ENCODE data around the gene NEK9.
"Not testable (repeated sequence)": the region's sequence is repeated elsewhere in the genome, so short reads cannot be mapped to it uniquely, and the experiment has no call there.

NEK9 gene

DNA sequence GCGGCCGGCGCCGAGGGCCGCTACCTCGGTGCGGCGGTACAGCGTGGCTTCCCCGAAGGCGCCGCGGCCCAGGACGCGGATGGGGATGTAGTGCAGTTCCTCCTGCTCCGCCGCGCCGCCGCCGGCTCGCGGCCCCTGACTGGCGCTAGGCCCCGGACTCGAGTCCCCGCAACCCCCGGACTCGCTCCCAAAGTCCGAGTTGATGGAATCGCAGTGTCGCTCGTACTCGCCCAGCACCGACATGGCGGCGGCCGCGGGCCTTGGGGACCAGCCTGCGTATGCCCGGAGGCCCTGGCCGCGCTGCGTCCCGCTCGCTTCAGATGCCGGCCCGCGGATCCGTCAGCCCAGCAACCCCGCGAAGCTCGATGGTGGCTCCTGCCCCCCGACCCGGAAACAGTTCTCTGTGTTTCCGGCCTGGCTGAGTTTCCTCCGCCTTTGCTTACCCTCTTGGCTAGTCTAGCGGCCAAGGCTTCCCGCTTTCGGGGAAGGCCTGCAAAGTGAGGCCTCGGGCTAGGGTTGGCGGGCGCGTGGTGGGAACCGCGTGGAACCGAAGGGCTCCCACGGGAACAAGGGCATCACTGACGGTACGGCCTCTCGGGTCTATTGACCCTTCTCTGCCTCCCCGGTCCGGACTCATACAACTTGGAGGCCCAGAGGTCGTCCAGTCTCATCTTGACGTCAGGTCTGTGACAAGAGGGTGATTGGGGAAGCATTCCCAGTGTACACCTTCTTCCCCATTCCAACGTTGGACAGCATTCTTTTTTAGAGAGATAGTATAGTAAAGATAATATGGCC lies at the start of gene NEK9:
TSS of gene NEK9 (minus strand) at position 370 of the 795 bp plus-strand sequence. CDS start at position 243, 127 bp downstream.
- DNase-seq (ENCODE audit: low spot score): no peak

GRCh38 chr14:75176142-75176820 lies 49.4 kb upstream of the NEK9 start, which contains the start of gene TMED10:
Gene TMED10 (minus strand): TSS chr14:75176612. CDS start chr14:75176579, 33 bp downstream.
- DNase-seq (ENCODE audit: low spot score): peak; percentile 98

DNA sequence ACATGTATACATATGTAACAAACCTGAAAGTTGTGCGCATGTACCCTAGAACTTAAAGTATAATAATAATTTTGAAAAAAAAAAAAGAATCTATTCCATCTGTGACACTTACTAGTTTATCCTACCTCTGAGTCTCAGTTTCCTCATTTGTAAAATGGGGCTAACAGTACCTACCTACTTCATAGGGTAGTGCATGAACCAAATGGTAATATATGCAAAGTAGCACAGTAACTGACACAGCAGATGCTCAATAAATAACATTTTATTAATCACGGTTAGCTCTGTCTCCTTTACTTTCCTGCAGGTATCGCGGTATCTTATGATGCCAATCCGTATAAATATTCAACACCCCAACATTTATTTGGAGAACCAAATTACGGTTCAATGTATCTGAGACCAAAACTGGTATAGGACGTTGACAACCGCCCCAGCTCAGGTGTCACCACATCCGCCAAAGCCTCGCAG lies 48.9 kb upstream of the NEK9 start:
- no peak for DNase-seq (ENCODE audit: low spot score)

GRCh38 chr14:75174066-75174465 lies 47.2 kb upstream of the NEK9 start:
- no peak for DNase-seq (ENCODE audit: low spot score)

- DNase-seq (ENCODE audit: low spot score): no peak
Measured at GRCh38 chr14:75170772-75171171, 43.9 kb upstream of the NEK9 start.

GRCh38 chr14:75168586-75169335 lies 41.9 kb upstream of the NEK9 start:
- DNase-seq (ENCODE audit: low spot score): no peak

- DNase-seq (ENCODE audit: low spot score): no peak
Measured at GRCh38 chr14:75167325-75167724, 40.5 kb upstream of the NEK9 start.

GRCh38 chr14:75165586-75166391 lies 38.9 kb upstream of the NEK9 start:
- no peak for DNase-seq (ENCODE audit: low spot score)

DNA sequence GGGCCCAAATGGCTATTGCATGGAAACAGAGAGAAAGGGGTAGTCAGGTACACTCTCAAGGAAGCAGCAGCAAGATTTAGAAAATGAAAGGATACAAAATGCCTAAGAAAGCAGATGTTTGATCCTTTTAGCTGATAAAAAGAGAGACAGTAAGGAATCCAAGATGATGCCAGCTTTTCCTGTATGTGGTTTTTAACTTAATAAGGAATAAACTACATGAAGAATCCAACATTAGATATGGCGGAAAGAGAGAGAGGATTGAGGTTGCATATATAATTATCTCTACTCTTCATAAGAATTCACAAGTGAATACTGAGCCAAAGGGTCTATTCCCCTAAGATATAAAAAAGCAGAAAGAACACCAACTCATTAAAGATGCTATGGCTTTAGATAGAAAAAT lies 38.0 kb upstream of the NEK9 start:
- no peak for DNase-seq (ENCODE audit: low spot score)

DNA sequence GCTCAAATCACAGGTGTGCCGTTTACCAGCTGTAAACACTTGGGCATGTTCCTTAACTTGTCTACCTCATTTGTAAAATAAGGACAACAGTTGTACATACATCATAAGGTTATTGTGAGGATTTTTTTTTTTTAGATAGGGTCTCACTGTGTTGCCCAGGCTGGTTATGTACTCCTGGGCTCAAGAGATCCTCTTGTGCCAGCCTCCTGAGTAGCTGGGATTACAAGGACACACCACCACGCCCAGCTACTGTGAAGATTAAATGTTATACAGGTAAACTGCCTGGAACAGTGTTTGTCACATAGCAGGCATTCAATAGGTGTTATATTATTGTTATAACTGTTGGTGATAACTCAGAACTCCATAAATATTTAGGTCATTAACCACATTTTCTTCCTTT lies 36.8 kb upstream of the NEK9 start:
- DNase-seq (ENCODE audit: low spot score): no peak

GRCh38 chr14:75162631-75163030 lies 35.8 kb upstream of the NEK9 start:
- DNase-seq (ENCODE audit: low spot score): no peak

DNA sequence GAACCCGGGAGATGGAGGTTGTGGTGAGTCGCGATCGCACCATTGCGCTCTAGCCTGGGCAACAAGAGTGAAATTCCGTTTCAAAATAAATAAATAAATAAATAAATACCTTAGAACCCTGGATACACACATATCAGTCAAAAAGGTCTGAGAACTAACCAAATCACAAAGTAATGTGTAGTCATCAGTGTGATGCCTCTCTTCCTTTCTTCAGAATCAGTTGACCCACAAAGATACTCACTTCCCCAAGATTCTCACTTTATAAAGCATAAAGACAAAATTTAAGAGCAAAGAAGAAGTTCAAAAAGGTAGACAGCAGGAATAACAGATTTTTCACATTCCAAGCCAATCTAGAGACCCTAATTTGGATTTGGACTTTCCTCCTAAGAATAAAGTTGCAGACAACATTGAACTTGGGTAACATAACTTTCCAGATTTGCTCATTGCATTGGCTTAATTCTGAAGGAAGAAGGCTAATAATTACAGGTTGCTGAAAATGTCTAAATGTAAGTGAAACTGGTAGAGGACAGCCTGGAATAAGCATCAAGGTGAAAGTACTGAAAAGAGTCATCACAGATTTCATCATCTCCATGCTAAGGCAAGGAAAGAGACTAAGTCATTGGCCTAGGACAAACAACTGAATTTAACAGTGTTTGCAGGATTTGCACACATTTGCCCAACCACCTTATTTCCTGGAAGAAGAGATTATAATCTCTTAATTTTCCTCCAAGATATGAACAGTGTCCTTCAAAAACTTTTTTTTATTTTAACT lies 32.2 kb upstream of the NEK9 start:
- DNase-seq (ENCODE audit: low spot score): no peak

- DNase-seq (ENCODE audit: low spot score): no peak
Measured at GRCh38 chr14:75156901-75157300, 30.1 kb upstream of the NEK9 start.

DNA sequence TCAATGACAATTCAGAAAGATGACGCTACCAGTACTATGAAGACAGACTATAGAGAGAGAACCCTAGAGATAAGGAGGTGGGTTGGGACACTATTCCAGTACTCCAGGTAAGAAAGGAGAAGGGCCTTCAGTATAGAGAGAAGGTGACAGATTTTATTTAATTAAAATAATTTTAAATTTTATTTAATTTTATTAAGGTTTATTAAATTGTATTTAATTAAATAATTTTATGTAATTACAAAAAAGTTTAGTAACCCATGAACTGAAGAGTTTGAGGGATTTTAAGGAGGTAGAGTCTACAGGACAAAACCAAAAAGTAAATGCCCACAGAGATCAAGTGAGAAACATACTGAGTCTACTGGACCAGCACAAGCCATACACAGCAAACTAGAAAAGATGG lies 29.3 kb upstream of the NEK9 start:
- DNase-seq (ENCODE audit: low spot score): no peak

GRCh38 chr14:75155169-75155568 lies 28.3 kb upstream of the NEK9 start:
- no peak for DNase-seq (ENCODE audit: low spot score)

GRCh38 chr14:75153295-75153694 lies 26.4 kb upstream of the NEK9 start:
- DNase-seq (ENCODE audit: low spot score): no peak

DNA sequence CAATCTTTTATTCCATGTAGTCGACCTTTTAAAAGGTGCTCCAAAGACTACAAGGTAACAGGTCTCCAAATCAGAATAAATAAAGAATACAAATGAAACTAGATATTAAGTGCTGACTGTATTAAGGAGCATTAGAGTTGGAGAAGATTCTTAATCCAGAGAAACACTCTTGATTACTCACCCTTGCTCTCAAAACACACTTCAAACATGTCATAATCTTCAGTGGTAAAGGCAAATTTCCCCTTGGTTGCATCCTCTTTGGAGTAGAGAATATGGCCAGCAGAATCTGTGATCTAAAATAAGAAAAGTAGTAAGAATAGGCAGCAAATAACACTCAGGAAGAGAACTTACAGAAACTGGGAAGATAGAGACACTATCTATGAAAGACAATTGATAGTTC lies 25.0 kb upstream of the NEK9 start:
- DNase-seq (ENCODE audit: low spot score): no peak

- DNase-seq (ENCODE audit: low spot score): not testable (repeated sequence)
Measured at GRCh38 chr14:75150637-75151036, 23.8 kb upstream of the NEK9 start.

GRCh38 chr14:75150150-75150549 lies 23.3 kb upstream of the NEK9 start:
- DNase-seq (ENCODE audit: low spot score): no peak

DNA sequence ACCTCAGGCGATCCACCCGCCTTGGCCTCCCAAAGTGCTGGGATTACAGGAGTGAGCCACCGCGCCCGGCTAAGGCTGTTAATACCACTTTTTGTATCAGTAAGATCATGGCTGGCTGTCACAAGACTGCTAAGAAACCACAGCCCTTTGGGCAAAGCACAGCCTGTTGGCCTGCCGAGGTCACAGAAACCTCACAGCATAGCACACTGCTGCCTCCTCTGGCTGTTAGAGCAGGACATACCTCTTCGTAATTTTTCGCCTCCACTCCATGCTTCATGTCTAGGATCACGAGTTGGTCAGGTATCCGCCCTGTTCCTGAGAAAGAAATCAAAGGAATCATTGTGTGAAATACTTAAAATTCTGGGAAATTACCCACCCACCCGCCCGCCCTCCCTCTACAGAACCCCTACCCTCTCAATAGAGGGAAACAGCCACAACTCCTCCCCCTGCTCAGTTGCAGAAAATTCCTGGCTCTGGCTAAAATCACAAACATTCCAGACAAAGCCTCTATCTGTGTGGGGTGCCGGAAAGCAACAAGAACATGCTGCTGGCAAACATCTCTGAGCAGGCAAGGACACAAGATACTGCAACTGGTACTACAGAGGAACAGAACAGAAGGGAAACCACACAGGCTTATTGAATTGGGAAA lies 20.7 kb upstream of the NEK9 start:
- no peak for DNase-seq (ENCODE audit: low spot score)
